Measurements from ENCODE around the gene WBP2. TPM values are rescaled to one million over a fixed set of nuclear protein-coding genes. Genes with fewer than 3 reads are reported as not detected.

Gene WBP2
- total and polyA plus RNA-seq, 10 of the 15 experiments (the other 5 are each of a cell fraction or from before 2014, with no cell fraction given) = 1.5 to 57.3 (median 27.5) TPM

DNA sequence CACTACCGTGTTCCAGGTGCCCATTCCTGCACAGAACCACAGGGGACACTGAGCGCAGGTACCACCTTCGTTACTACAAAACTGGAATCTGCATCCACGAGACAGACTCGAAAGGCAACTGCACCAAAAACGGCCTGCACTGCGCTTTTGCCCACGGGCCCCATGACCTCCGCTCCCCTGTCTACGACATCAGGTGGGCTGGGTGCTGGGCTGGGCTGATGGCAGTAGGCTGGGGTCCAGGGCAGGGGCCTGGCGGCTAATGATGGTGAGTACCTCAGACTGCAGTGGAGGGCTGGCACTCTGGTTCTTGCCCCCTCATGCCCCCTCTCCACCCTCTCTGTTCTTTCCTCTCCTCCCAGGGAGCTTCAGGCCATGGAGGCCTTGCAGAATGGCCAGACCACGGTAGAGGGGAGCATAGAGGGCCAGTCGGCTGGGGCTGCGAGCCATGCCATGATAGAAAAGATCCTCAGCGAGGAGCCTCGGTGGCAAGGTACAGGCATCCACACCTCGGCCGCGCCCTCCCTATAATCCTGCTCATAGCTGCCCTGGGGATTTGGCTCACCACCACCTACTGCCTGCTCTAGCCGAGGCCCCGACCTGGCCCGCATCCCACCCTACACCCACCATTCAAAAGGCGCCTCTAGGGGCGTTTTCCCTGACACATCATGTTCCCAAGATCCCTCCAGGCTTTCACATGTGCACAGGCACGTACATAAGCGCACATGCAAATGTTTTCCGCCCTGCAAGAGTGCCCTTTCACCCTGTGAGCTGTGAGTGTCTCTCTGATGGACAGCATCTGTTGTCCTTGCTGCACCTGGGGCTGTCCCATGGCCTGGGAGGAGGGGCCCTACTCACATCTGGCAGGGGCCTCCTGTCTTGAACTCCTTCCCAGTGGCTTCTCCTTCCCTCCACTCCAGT is 42.8 kb downstream of the WBP2 start (continued):
- TF ChIP-seq, protein P1, sequence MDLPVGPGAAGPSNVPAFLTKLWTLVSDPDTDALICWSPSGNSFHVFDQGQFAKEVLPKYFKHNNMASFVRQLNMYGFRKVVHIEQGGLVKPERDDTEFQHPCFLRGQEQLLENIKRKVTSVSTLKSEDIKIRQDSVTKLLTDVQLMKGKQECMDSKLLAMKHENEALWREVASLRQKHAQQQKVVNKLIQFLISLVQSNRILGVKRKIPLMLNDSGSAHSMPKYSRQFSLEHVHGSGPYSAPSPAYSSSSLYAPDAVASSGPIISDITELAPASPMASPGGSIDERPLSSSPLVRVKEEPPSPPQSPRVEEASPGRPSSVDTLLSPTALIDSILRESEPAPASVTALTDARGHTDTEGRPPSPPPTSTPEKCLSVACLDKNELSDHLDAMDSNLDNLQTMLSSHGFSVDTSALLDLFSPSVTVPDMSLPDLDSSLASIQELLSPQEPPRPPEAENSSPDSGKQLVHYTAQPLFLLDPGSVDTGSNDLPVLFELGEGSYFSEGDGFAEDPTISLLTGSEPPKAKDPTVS (IDR thresholded peaks at IDR 0.05; ENCODE audit: low read depth, low read length) = no peak
- TF ChIP-seq, protein P2, sequence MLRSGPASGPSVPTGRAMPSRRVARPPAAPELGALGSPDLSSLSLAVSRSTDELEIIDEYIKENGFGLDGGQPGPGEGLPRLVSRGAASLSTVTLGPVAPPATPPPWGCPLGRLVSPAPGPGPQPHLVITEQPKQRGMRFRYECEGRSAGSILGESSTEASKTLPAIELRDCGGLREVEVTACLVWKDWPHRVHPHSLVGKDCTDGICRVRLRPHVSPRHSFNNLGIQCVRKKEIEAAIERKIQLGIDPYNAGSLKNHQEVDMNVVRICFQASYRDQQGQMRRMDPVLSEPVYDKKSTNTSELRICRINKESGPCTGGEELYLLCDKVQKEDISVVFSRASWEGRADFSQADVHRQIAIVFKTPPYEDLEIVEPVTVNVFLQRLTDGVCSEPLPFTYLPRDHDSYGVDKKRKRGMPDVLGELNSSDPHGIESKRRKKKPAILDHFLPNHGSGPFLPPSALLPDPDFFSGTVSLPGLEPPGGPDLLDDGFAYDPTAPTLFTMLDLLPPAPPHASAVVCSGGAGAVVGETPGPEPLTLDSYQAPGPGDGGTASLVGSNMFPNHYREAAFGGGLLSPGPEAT (IDR thresholded peaks at IDR 0.05; ENCODE audit: low read depth) = no peak
- TF ChIP-seq RB1 (IDR thresholded peaks at IDR 0.05; ENCODE audit: borderline replicate concordance) (no peak), RAD21 (IDR thresholded peaks at IDR 0.05; ENCODE audit: insufficient read depth, low read depth, low read length) (no peak), FOXK2 (IDR thresholded peaks at IDR 0.05) (no peak), WRNIP1 (IDR thresholded peaks at IDR 0.05; ENCODE audit: borderline replicate concordance, low read depth, low read length) (no peak), NFYB (IDR thresholded peaks at IDR 0.05; ENCODE audit: insufficient read depth, low read depth, low read length) (no peak), ZNF24 (IDR thresholded peaks at IDR 0.05) (no peak), KLF5 (IDR thresholded peaks at IDR 0.05; ENCODE audit: partially characterized antibody) (no peak), EED (IDR thresholded peaks at IDR 0.05; ENCODE audit: low read depth) (no peak)
- TF ChIP-seq, protein P3, sequence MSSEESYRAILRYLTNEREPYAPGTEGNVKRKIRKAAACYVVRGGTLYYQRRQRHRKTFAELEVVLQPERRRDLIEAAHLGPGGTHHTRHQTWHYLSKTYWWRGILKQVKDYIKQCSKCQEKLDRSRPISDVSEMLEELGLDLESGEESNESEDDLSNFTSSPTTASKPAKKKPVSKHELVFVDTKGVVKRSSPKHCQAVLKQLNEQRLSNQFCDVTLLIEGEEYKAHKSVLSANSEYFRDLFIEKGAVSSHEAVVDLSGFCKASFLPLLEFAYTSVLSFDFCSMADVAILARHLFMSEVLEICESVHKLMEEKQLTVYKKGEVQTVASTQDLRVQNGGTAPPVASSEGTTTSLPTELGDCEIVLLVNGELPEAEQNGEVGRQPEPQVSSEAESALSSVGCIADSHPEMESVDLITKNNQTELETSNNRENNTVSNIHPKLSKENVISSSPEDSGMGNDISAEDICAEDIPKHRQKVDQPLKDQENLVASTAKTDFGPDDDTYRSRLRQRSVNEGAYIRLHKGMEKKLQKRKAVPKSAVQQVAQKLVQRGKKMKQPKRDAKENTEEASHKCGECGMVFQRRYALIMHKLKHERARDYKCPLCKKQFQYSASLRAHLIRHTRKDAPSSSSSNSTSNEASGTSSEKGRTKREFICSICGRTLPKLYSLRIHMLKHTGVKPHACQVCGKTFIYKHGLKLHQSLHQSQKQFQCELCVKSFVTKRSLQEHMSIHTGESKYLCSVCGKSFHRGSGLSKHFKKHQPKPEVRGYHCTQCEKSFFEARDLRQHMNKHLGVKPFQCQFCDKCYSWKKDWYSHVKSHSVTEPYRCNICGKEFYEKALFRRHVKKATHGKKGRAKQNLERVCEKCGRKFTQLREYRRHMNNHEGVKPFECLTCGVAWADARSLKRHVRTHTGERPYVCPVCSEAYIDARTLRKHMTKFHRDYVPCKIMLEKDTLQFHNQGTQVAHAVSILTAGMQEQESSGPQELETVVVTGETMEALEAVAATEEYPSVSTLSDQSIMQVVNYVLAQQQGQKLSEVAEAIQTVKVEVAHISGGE (CRISPR knock-in tag; IDR thresholded peaks at IDR 0.05) = no peak

Data from GM12878 (cell line).